NCI-H345 treated with DMSO at 0.1 percent for 48 hours (cell line): ENCODE results near the gene ATP5PF.
"Not testable (repeated sequence)": the region's sequence is repeated elsewhere in the genome, so short reads cannot be mapped to it uniquely, and the experiment has no call there.

ENCODE experiments used
- DNase-seq: peaks from one replicate; lab custom pipeline; 2025; ENCODE audit not compliant: unreplicated experiment; lab: John Stamatoyannopoulos, UW

Gene ATP5PF

DNA sequence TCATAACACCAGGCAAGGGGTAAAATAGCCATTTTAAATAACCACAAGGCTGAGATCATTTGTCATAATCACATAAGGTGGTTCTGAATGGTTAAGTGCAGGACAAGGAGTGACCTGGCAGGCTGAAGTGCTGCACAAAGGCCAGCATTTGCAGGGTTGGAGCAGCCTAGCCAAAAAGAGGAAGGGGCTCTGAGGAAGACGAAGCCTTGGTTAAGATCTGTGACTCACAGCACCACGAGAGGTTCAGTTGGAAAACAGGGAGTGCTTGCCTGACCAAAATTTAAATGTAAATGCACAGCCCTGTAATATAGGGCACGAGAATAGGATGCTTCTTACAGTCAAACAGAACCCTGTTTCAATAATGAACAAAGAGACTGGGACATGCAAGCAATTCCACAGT, 12.1 kb downstream of the ATP5PF start:
- DNase-seq = no peak

DNA sequence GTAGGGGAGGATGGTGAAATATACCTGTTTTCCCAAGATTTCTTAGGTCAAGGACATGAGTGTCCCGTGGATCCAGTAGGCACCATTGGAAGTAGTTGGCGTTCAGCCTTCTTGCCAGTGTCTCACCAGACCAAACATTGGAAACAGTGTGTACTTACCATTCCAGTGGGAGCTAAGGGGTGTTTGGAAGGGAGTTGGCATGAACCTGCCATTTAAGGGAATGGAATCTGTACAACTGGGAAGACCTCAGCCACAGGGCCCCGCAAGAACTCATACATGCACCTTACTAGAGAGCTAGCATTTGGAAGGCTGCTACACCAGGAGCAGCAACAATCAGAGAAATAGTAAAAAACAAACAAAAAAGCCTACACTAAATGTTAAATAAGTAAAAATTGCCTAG, 12.7 kb downstream of the ATP5PF start:
- DNase-seq = no peak

DNA sequence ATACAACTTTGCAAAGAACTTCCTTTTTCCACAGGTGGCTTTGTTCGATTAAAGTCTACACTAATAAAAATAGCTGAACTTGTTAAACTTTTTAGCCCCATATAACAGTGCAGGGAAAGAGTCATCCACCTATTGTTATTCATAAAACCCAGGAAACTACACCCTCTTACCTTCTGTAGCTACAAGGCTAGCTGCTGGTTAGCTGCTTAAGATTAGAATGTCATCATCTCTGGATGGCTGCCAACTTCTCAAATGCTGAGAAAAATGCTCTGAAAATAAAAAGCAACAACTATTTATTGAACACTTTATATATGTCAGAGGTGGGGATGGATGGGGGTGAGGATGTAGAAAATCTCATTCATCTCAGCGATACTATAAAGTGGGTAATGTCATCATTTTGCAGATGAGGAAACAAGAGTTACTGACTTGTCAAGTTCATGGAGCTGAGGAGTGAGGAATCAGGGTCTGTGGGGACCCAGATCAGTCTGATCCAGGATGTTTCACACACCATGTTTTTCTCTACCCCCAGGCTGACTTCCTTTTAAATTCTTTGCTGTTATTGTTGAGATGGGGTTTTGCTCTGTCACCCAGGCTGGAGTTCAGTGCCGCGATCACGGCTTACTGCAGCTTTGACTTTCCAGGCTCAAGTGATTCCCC, 17.1 kb downstream of the ATP5PF start:
- DNase-seq = no peak

DNA sequence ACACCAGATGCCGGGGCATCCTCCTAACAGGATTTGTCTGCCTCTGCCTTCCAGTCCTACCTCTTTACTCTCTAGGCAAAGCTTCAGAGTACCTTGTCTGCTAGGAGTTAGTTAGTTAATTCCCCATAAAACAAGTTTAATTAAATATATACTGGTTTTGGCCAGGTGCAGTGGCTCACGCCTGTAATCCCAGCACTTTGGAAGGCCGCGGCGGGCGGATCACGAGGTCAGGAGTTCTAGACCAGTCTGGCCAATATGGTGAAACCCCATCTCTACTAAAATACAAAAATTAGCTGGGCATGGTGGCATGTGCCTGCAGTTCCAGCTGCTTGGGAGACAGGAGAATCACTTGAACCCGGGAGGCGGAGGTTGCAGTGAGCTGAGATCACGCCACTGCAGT, 20.6 kb downstream of the ATP5PF start:
- not testable (repeated sequence) for DNase-seq

DNA sequence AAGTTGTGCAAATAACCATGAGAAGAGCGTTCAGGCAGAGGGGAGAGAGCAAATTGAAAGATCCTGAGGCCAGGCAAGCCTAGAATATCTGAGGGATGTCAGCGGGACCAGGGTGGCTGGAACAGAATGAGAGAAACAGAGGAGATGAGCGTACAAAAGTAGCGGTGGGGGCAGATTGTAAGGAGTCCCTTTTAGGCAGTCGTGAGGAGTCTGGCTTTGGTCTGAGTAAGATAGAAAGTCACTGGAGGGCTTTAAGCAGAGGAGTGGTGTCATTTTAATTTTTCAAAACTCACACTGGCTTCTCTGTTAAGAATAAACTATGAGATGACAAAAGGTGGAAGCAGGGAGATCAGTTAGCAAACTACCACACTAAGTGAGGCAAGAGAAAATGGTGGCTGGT, 24.2 kb downstream of the ATP5PF start:
- no peak for DNase-seq

DNA sequence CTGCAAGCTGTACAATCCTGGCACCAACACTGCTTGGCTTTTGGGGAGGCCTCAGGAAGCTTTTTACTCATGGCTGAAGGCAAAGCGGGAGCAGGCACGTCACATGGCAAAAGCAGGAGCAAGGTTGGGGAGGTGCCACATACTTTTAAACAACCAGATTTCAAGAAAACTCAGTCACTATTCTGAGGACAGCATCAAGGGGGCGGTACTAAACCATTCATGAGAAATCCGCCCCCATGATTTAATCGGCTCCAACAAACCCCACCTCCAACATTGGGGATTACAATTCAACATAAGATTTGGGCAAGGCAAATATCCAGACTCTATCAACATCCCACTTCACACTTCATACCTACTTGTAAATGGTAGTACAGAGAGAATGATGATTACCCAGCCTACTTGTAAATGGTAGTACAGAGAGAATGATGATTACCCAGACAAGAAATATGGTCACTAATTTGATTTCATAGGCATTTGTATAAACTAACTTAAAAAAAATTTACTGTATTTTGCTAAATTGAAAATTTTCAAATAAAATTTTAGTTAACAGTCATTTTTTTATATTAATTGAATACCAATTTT, 24.9 kb downstream of the ATP5PF start:
- no peak for DNase-seq

DNA sequence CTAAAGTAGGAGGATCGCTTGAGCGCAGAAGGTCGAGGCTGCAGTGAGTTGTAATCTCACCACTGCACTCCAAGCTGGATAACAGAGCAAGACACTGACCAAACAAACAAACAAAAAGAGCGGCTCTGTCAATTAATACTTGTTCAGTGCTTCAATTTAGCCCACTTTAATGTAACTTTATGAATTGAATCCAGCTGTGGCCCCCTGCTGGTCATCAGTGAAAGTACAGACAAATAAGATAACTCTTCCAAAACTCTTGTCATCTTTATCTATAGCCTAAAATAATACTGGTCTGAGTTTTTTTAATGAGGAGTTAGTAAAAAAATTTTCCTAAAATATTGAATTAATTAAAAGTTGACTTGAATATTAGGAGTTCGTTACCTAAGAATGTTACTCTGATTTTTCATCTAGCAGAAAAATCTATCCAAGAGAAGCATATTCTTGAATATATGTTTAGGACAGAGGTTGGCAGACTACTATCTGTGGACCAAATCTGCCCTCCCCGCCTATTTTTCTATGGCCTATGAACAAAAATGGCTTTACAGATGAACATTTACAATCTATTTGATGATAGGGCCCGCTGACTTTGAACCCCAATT, 26.1 kb downstream of the ATP5PF start:
- DNase-seq = peak; percentile 62

DNA sequence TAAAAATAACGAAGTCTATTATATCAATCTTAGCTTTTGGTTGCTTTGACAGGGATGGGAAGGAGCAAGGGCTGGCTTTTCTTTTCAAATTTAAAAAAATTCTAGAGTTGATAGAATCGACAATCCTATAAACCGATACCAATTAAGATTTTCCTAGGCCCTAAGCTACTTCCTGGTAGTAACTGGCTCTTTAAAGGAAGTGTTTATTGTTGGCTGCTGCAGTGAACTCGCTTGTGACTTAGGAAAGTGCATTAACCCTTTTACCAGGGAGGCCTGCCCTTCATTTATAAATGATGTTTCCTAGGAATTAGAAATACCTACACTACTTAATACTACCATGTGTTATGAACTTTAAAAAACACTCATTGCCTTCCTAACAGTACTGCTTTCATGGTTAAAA, 33.2 kb downstream of the ATP5PF start:
- DNase-seq = no peak

DNA sequence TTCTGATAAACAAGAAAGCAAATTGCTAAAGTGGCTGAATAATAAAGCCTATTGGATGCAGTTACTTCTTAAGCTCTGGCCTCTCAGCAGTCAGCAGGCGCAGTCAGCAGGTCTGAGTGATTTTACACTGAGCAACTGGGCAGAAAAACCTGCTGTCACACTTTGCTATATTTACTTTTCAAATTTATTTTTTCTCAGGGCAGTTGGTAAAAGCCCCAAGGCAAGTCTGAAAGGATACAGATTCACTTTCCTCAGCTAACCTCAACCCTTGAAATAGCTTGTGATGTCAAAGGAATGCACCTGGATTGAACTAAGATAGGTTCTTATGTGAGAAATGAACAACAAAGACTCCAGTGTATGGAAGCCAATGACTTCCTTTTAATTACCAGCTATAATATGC, 34.0 kb downstream of the ATP5PF start:
- DNase-seq = no peak

DNA sequence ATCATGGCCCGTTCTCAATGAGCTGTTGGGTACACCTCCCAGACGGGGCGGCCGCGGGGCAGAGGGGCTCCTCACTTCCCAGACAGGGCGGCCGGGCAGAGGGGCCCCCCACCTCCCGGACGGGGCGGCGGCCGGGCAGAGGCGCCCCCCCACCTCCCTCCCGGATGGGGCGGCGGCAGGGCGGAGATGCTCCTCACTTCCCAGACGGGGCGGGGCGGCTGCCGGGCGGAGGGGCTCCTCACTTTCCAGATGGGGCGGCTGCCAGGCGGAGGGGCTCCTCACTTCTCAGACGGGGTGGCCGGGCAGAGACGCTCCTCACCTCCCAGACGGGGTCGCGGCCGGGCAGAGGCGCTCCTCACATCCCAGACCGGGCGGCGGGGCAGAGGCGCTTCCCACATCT, 39.2 kb downstream of the ATP5PF start:
- not testable (repeated sequence) for DNase-seq

DNA sequence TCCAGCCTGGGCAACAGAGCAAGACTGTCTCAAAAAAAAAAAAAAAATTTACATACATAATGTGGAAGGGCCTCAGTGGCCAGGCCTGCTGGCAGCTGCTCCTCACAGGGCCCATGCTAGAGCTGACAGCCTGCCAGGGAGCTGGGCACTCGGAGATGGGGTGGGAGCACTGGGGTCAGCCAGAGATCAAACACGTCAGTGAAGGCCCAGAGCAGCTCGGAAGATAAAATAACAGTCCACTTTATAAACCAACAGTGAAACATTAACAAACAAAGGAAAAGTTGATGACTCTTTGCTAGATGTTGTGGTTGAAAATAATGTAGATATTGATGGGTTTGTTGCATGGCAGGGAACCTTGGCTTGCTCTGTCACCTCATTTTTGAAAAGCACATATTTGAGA, 42.7 kb downstream of the ATP5PF start:
- DNase-seq = no peak

DNA sequence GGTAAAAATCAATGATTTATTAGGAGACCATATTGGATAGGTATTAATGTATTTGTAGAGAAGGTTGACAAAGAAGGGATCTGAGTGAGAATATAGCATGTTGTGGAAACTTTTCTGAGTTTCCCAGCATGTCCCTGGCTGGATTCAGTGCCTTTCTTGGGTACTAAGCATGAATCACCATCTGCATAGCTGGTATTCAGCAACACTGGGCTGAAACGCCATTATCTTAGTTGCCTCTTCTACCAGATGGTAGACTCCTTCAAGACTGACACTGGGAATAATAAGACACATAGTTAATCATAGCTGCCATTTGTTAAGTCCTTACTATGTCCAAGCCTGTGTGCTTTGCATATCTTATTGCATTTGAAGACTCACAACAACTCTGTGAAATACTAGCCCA, 45.5 kb downstream of the ATP5PF start:
- DNase-seq = no peak

DNA sequence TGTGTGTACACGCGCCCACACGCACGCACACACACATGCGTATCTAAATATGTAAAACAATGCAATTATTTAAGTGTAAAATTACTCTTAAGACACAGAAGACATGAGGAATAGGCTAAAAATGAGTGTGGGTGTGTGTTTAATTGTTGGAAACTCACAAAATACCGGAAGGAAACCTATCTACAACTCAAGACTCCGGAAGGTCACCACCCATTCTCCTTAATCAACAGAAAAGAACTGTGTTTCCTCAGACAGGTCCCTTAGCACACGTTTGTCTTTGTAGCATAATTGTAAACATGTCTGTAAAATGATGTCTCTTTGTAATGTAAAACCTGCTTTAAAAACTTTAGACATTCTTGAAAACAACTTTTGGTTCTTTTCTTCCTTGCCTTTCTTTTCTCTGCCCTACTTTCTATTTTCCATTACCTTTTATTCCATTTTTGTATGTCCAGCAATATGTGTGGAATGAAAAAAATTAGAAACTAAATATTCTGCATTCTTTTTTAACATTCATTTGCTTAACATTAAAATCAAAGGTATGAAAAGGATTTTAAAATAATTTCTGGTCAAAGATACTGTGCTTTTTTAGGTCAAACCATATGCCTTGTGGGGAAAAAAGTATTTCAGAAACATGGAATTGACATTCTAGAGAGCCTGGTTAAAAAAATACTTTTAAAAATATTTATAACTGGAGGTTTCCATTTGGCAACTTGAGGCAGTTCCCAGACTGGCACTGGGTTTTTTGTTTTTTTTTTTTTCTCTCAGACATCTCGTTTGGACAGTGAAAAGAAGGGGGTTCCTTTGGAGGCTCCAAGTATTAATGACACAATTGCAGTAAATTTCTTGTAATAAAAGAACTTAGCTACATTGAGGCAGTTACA, 46.2 kb downstream of the ATP5PF start:
- no peak for DNase-seq

DNA sequence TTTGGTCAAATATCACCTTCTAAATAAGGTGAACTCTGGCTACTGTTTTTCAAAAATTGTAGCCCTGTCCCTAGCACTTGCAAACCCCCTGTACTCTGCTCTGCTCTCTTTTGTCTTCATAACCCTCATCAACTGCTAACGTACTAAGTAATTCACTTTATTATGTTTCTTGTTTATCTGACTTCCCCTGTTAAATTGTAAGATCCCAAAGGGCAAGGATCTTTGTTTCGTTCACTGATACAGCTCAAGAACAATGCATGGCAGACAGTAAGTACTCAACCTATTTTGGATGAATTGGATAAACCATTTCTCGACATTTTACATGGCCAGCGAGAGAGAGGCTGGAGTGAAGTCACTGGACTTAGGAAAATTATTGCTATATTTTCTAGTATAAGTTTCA, 46.9 kb downstream of the ATP5PF start:
- no peak for DNase-seq

DNA sequence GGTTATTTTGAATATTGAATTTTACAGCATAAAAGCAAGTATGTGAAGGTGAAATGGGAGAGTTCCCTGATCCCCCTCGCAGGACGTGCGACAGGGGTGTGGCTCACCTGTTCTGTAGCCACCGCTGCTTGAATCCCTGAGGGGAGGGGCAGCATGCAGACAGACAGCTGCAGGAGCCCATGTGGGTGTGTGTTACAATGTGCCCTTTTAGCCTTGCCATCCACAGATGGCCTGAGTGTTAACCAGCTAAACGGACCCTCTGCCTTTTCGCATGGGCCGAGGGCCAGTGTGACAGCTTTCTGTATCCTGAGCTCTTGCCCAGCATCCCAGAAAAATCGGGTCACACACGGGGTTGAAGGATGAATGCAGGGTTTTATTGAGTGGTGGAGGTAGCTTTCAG, 52.3 kb downstream of the ATP5PF start:
- DNase-seq = no peak

DNA sequence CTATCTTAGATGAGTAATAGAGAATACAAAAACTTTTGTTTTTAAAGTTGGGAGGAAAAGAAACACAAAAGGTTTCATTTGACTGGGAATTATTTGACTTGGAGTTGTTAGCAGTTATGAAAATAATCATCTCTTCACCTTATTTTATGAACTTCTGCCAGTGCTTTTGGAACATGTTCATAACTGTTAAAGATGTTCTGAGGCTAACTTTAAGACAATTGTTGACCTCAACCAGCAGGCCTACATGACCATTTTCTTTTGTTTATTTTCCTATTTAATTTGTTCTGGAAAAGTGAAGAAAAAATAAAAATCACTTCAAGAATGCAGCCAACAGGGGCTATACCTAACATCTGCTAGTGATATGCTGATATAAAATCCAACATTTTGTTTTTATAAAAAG, 58.3 kb downstream of the ATP5PF start:
- DNase-seq = no peak
